ENCODE results near the gene RHEBL1. TPM values are rescaled to one million over a fixed set of nuclear protein-coding genes. Genes with fewer than 3 reads are reported as not detected.

RHEBL1 gene
- total and polyA plus RNA-seq, 2 of the 4 experiments (the other 2 are of a cell fraction) = 0.62 to 0.72 TPM

DNA sequence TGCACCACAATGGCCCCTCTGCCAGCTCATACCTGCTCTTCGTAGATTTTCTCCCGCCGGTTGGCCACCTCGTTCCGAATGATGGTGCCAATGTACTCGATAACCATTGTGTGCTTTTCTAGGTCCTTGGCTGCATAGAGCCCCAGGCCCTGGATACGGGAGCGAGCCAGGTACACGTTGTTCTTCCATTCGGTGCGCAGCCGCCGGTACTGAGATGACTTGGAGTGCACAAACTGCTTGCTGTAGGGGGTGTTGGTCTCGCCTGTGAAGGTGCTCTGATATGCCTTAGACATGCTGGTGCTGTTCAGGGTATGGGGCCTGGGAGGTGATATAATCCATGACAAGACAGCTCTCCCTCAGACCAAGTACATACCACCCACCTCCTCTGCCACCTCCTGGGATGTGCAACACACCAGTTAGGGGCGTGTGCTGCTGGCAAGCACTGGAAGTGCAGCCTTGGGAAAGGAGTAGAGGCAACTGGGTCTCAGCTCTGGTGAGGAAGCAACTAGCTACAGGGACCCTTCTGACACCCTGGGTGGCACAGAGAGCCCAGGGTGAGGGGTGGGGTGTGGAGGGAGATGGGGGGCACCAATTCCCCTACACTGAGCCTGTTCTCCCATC is 47.1 kb downstream of the RHEBL1 start:
- no peak overlapping the region for H3K18ac ChIP-seq (ENCODE audit: low read depth, low read length)
- dilution Hi-C loops (cut with HindIII; ENCODE audit: low sequenced_read_pairs, unreplicated experiment) = no loop called here

More for the DNA sequence above, 47.1 kb downstream of the RHEBL1 start:
- Histone ChIP-seq H3K4me1 (ENCODE audit: control insufficient read depth, insufficient read depth, low read length) (peaks cover 3% of the 10 kb centered on the region), H3K14ac (replicated peaks; ENCODE audit: low read depth, low read length) (no peak overlapping the region), H2AFZ (replicated peaks; ENCODE audit: low read length, poor library complexity) (no peak overlapping the region), H2BK15ac (ENCODE audit: low read depth, low read length) (no peak overlapping the region), H3K79me1 (ENCODE audit: low read depth in 1 of 2, low read length in 2 of 2) (peaks cover 28 to 34% of the 10 kb centered on the region in 2 experiments), H3K36me3 (ENCODE audit: control insufficient read depth, insufficient read depth, low read length) (peaks cover 57% of the 10 kb centered on the region), H2AK9ac (replicated peaks; ENCODE audit: low read depth, low read length, poor library complexity) (no peak overlapping the region), H2BK20ac (ENCODE audit: low read depth, low read length) (no peak overlapping the region), H2BK5ac (ENCODE audit: low read depth, low read length, poor library complexity, severe bottlenecking) (no peak overlapping the region), H3K4me2 (ENCODE audit: low read depth, low read length) (no peak overlapping the region), H4K20me1 (ENCODE audit: insufficient read depth, low read length) (peaks cover 6% of the 10 kb centered on the region; the same call in 1 of the 2 replicates), H3K4me3 (ENCODE audit: insufficient read depth, low read depth, low read length) (no peak overlapping the region), H2BK120ac (ENCODE audit: low read depth, low read length) (no peak overlapping the region), H3K56ac (ENCODE audit: extremely low read depth, insufficient read depth, low read length) (no peak overlapping the region), H3K27ac (ENCODE audit: insufficient read depth, low read length) (no peak overlapping the region), H3K27me3 (ENCODE audit: control insufficient read depth, insufficient read depth, low read length) (no peaks in the 10 kb centered on the region), H4K8ac (ENCODE audit: low read depth in 2 of 2, low read length in 2 of 2) (no peak overlapping the region), H4K91ac (ENCODE audit: insufficient read depth, low read depth, low read length) (no peak overlapping the region), H3K4ac (ENCODE audit: low read depth, low read length) (no peak overlapping the region), H3K9me3 (ENCODE audit: control insufficient read depth, insufficient read depth, low read length) (no peaks in the 10 kb centered on the region), H4K5ac (ENCODE audit: low read depth, low read length) (no peak overlapping the region), H2AK5ac (ENCODE audit: low read depth, low read length) (no peak overlapping the region), H3K9ac (ENCODE audit: low read depth, low read length) (no peak overlapping the region), H3K9me1 (ENCODE audit: insufficient read depth, low read length) (no peaks in the 10 kb centered on the region), H3K23ac (ENCODE audit: low read depth, low read length) (no peak overlapping the region)
- no TSS peak for BruUV-seq (replicated peaks)
- no peak for ATAC-seq (ENCODE audit: low read depth)
- ChIA-PET POLR2A (ENCODE audit: unreplicated experiment) (no interaction called here), CTCF (interaction anchor here (0.7 kb wide), 1 partner anchor 21 kb away, joined by 3 read pairs; no protein-coding TSS in a partner anchor)
- DNase-seq = no peak
- intact Hi-C loops (cut with micrococcal nuclease) = no loop called here
- TF ChIP-seq RCOR1 (IDR thresholded peaks at IDR 0.05; ENCODE audit: insufficient replicate concordance, low read length) (no peak), FOS (IDR thresholded peaks at IDR 0.05; ENCODE audit: low read depth, low read length) (no peak), CEBPB (IDR thresholded peaks at IDR 0.05; ENCODE audit: low read depth, low read length) (no peak), POLR2A (IDR thresholded peaks at IDR 0.05; ENCODE audit: low read depth, low read length) (no peak), RAD21 (IDR thresholded peaks at IDR 0.05; ENCODE audit: low read length) (no peak), MAFK (IDR thresholded peaks at IDR 0.05; ENCODE audit: low read depth, low read length) (no peak), CHD1 (IDR thresholded peaks at IDR 0.05; ENCODE audit: low read depth, low read length) (no peak), BHLHE40 (IDR thresholded peaks at IDR 0.05; ENCODE audit: low read depth, low read length) (no peak), USF2 (IDR thresholded peaks at IDR 0.05; ENCODE audit: low read depth, low read length) (no peak)
- TF ChIP-seq, protein P1, sequence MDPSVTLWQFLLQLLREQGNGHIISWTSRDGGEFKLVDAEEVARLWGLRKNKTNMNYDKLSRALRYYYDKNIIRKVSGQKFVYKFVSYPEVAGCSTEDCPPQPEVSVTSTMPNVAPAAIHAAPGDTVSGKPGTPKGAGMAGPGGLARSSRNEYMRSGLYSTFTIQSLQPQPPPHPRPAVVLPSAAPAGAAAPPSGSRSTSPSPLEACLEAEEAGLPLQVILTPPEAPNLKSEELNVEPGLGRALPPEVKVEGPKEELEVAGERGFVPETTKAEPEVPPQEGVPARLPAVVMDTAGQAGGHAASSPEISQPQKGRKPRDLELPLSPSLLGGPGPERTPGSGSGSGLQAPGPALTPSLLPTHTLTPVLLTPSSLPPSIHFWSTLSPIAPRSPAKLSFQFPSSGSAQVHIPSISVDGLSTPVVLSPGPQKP (IDR thresholded peaks at IDR 0.05; ENCODE audit: borderline replicate concordance, low read depth, low read length) = no peak
- 94% methylated on average over 7 of the region's 15 CpGs; no CpG with 5 or more reads in 1 of the 2 experiments for WGBS, 2 experiments (ENCODE audit: extremely low coverage in 2 of 2, insufficient read length in 1 of 2)
- in situ Hi-C loops (cut with MboI; ENCODE audit: low sequenced_read_pairs) = no loop called here

All from IMR-90 (cell line).